ENCODE results near the gene MYL7. TPM values are rescaled to one million over a fixed set of nuclear protein-coding genes. Genes with fewer than 3 reads are reported as not detected.
A peak's percentile ranks its signal among the peaks of the same experiment; 100 is the strongest.

The MYL7 gene
- total and polyA plus RNA-seq, 9 of the 15 experiments (the other 6 are each of a cell fraction or from before 2014, with no cell fraction given) = not detected

- TF ChIP-seq KLF10 (CRISPR knock-in tag; IDR thresholded peaks at IDR 0.05) = no peak
- TF ChIP-seq MYBL2 (IDR thresholded peaks at IDR 0.05; ENCODE audit: low read depth) = no peak
- TF ChIP-seq MYBL2 (CRISPR knock-in tag; IDR thresholded peaks at IDR 0.05; ENCODE audit: borderline replicate concordance) = no peak
- no peak for TF ChIP-seq PBX2 (CRISPR knock-in tag; IDR thresholded peaks at IDR 0.05; ENCODE audit: low read depth)
- no peak for TF ChIP-seq PBX2 (tag; conservative IDR thresholded peaks at IDR 0.05; ENCODE audit: low read depth)
- no peak for TF ChIP-seq NR2C1 (IDR thresholded peaks at IDR 0.05)
- no peak for TF ChIP-seq NR2C1 (tag; IDR thresholded peaks at IDR 0.05)
- peak; percentile 99 for TF ChIP-seq ATF7 (IDR thresholded peaks at IDR 0.05)
- no peak for TF ChIP-seq XRCC3 (IDR thresholded peaks at IDR 0.05)
- no peak for TF ChIP-seq ZBTB12 (CRISPR knock-in tag; IDR thresholded peaks at IDR 0.05)
- TF ChIP-seq ZNF316 (IDR thresholded peaks at IDR 0.05) = no peak
- TF ChIP-seq YY1 (IDR thresholded peaks at IDR 0.05; ENCODE audit: borderline replicate concordance in 1 of 3, control insufficient read depth in 1 of 3, extremely low read depth in 1 of 3, insufficient read depth in 3 of 3, insufficient read length in 1 of 3, insufficient replicate concordance in 2 of 3, low read depth in 1 of 3, low read length in 2 of 3) = peak in 1 of 3 experiments; percentile 35
- TF ChIP-seq HMG20A (CRISPR knock-in tag; conservative IDR thresholded peaks at IDR 0.05) = no peak
- no peak for TF ChIP-seq ZNF586 (CRISPR knock-in tag; conservative IDR thresholded peaks at IDR 0.05)
- 0 out of 2 replicates have a peak, but pooled peaks have one; percentile 70 for TF ChIP-seq ATF3 (IDR thresholded peaks at IDR 0.05)
- TF ChIP-seq ATF3 (CRISPR knock-in tag; conservative IDR thresholded peaks at IDR 0.05) = no peak
- no peak for TF ChIP-seq RHOXF2B (CRISPR knock-in tag; conservative IDR thresholded peaks at IDR 0.05)
- no peak for TF ChIP-seq NFYB (IDR thresholded peaks at IDR 0.05; ENCODE audit: extremely low read depth, insufficient read length)
- no peak for TF ChIP-seq ZKSCAN1 (IDR thresholded peaks at IDR 0.05; ENCODE audit: low read depth, low read length)
- no peak for TF ChIP-seq AFF4 (CRISPR knock-in tag; IDR thresholded peaks at IDR 0.05)
Measured at GRCh38 chr7:44112231-44112996, 28.7 kb downstream of the MYL7 start (continued).
